Gastrocnemius medialis (tissue), 4 donors: ENCODE results near the gene SULT1B1. TPM values are rescaled to one million over a fixed set of nuclear protein-coding genes. Genes with fewer than 3 reads are reported as not detected.

Source experiments
- ATAC-seq, 2 donors: fragments of 150-250 bp; one replicate each; pipeline ENCODE4 v1.9.1; 2016
- DNase-seq, 2 donors: peaks; one replicate each; pipeline ENCODE4 v3.0.0-alpha.2; 2019
- H3K27ac ChIP-seq, 4 donors: fragments of 200-600 bp; sonication (generic); 1 replicate in 1 of 4; 2 replicates in 3 of 4; pipeline ENCODE4 v1.5.1; 2016 to 2018; ENCODE audit warnings: mild to moderate bottlenecking in 2 of 4, moderate library complexity in 1 of 4
- H3K27me3 ChIP-seq, 3 donors: fragments of 200-600 bp; sonication (generic) in 2 of 3; 1 replicate in 1 of 3; 2 replicates in 2 of 3; pipeline versions ENCODE4 v1.5.1 to v1.6.0; 2016 to 2019; ENCODE audit warnings: mild to moderate bottlenecking in 1 of 3, moderate library complexity in 1 of 3
- H3K36me3 ChIP-seq, 2 donors: fragments of 200-600 bp; sonication (generic) in 1 of 2; one replicate each; pipeline ENCODE4 v1.5.1; 2017 to 2018
- H3K4me1 ChIP-seq, 2 donors: fragments of 200-600 bp; sonication (generic) in 1 of 2; one replicate each; pipeline ENCODE4 v1.5.1; 2016 to 2017; ENCODE audit warnings: mild to moderate bottlenecking in 2 of 2
- H3K4me3 ChIP-seq, 4 donors: fragments of 200-600 bp; sonication (generic) in 3 of 4; 1 replicate in 1 of 4; 2 replicates in 3 of 4; pipeline ENCODE4 v1.5.1; 2016 to 2019; ENCODE audit warnings: mild to moderate bottlenecking in 2 of 4
- H3K9me3 ChIP-seq, 3 donors: fragments of 200-600 bp; sonication (generic) in 2 of 3; 1 replicate in 1 of 3; 2 replicates in 2 of 3; pipeline ENCODE4 v1.5.1; 2016 to 2019
- POLR2A ChIP-seq, 2 donors: fragments of 450-650 bp; IDR thresholded peaks; one replicate each; pipeline ENCODE4 v1.6.1; 2017; ENCODE audit warnings: antibody characterized with exemption in 2 of 2, mild to moderate bottlenecking in 2 of 2, moderate library complexity in 2 of 2
- in situ Hi-C, 4 donors: fragments of 200-750 bp; cut with MboI; loops; one replicate each; pipeline versions ENCODE4 v1.15.0 to v1.8.0; 2017; ENCODE audit warnings: low sequenced_read_pairs in 4 of 4
- intact Hi-C: fragments of 100-400 bp; cut with DNase I; formaldehyde crosslinking; loops from one replicate; pipeline ENCODE4 v1.15.1; 2023; ENCODE audit warnings: low total_unique reads
- total RNA-seq, 4 donors: library from RNA; depleted of rRNA; stranded (reverse); fragments of >200 nt; gene quantifications; one replicate each; pipeline versions ENCODE4 v1.1.0 to v1.2.3, GENCODE V29; 2016
- TF ChIP-seq, protein P1 (sequence below), 5 experiments: fragments of 450-650 bp in 3 of 5; fragments of 200-600 bp in 2 of 5; sonication (generic) in 2 of 5; IDR thresholded peaks in 4 of 5; conservative IDR thresholded peaks in 1 of 5; 1 replicate in 4 of 5; 2 replicates in 1 of 5; pipeline ENCODE4 v1.5.1; 2016 to 2019; ENCODE audit warnings: antibody characterized with exemption in 5 of 5, mild to moderate bottlenecking in 3 of 5, moderate library complexity in 3 of 5

The SULT1B1 gene
- total RNA-seq, 4 donors from 2014 or later = 0.36 to 0.70 (median 0.55) TPM; not detected in 1

DNA sequence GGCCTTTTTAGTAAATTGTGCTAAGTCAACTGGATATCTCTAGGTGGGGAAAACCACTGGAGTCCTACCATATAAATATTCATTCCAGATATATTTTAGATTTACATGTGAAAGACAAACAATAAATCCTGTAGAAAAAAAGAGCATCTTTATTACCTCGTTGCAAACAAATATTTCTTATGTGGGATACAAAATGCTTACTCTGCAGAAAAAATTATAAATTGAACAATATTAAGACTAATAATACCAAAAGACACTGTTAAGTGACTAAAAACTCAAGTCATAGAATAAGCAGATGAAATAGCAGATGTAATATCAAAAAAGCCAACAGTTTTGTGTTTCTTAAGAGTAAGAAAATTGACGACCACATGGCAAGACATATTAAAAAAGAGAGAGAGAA is 43.8 kb downstream of the SULT1B1 start:
- H3K4me1 ChIP-seq = no peaks in the 10 kb centered on the region
- ATAC-seq (no peak), DNase-seq (no peak)
- H3K36me3 ChIP-seq = no peaks in the 10 kb centered on the region
- no peak overlapping the region for H3K4me3 ChIP-seq
- H3K27me3 ChIP-seq = no peaks in the 10 kb centered on the region
- H3K27ac ChIP-seq = no peak overlapping the region
- in situ Hi-C loops (no loop called here), intact Hi-C loops (no loop called here)
- no peaks in the 10 kb centered on the region for H3K9me3 ChIP-seq
- TF ChIP-seq POLR2A (IDR thresholded peaks at IDR 0.05) = no peak
- TF ChIP-seq, protein P1, sequence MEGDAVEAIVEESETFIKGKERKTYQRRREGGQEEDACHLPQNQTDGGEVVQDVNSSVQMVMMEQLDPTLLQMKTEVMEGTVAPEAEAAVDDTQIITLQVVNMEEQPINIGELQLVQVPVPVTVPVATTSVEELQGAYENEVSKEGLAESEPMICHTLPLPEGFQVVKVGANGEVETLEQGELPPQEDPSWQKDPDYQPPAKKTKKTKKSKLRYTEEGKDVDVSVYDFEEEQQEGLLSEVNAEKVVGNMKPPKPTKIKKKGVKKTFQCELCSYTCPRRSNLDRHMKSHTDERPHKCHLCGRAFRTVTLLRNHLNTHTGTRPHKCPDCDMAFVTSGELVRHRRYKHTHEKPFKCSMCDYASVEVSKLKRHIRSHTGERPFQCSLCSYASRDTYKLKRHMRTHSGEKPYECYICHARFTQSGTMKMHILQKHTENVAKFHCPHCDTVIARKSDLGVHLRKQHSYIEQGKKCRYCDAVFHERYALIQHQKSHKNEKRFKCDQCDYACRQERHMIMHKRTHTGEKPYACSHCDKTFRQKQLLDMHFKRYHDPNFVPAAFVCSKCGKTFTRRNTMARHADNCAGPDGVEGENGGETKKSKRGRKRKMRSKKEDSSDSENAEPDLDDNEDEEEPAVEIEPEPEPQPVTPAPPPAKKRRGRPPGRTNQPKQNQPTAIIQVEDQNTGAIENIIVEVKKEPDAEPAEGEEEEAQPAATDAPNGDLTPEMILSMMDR (IDR thresholded peaks at IDR 0.05 in 4 of 5, conservative IDR thresholded peaks at IDR 0.05 in 1 of 5) = no peak

DNA sequence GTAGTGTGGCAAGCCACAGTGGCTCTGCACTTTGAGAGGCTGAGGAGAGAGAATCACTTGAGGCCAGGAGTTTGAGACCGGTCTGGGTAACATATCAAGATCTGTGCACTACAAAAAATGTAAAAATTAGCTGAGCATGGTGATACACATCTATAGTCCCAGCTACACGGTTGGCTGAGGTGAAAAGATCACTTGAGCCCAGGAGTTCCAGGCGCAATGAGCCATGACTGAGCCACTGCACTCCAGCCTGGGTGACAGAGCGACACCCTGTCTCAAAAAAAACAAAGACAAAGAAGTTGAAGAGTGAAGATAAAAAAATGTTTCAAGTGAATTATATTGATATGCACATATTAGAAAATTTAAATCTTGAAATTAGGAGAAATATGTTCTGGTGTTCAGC is 46.3 kb downstream of the SULT1B1 start:
- no peak for DNase-seq
- TF ChIP-seq, protein P1 (IDR thresholded peaks at IDR 0.05 in 4 of 5, conservative IDR thresholded peaks at IDR 0.05 in 1 of 5) = no peak
- TF ChIP-seq POLR2A (IDR thresholded peaks at IDR 0.05) = no peak
- H3K4me3 ChIP-seq = no peak overlapping the region
- H3K36me3 ChIP-seq = no peaks in the 10 kb centered on the region
- in situ Hi-C loops = no loop called here
- no peak for ATAC-seq
- H3K9me3 ChIP-seq = no peaks in the 10 kb centered on the region
- H3K27me3 ChIP-seq = no peaks in the 10 kb centered on the region
- no peaks in the 10 kb centered on the region for H3K4me1 ChIP-seq
- intact Hi-C loops = no loop called here
- H3K27ac ChIP-seq = no peak overlapping the region

DNA sequence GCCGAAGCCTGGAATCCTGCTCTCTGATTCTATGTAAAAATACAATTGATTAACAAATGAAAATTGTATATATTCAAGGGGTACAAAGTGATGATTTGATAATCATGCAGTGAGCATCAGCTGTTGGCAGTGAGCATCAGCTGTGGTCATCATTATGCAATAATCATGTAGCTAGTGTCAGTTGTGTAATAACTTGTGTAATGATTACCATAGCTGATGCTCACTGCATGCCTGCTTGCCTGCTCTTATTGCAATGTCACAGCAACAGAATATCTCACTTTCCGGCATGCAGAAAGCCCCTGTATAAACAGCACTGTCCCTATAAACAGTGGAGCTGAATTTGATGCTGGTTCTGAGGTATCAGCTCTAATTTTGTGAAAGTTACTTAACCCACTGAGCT is 46.8 kb downstream of the SULT1B1 start:
- Histone ChIP-seq H3K4me3 (no peak overlapping the region), H3K36me3 (no peaks in the 10 kb centered on the region), H3K27me3 (no peaks in the 10 kb centered on the region), H3K27ac (no peak overlapping the region), H3K9me3 (no peaks in the 10 kb centered on the region), H3K4me1 (no peaks in the 10 kb centered on the region)
- in situ Hi-C loops = no loop called here
- DNase-seq (peak in 1 of 2 donors; percentile 19), ATAC-seq (no peak)
- intact Hi-C loops = no loop called here
- no peak for TF ChIP-seq POLR2A (IDR thresholded peaks at IDR 0.05)
- TF ChIP-seq, protein P1 (IDR thresholded peaks at IDR 0.05 in 4 of 5, conservative IDR thresholded peaks at IDR 0.05 in 1 of 5) = no peak

DNA sequence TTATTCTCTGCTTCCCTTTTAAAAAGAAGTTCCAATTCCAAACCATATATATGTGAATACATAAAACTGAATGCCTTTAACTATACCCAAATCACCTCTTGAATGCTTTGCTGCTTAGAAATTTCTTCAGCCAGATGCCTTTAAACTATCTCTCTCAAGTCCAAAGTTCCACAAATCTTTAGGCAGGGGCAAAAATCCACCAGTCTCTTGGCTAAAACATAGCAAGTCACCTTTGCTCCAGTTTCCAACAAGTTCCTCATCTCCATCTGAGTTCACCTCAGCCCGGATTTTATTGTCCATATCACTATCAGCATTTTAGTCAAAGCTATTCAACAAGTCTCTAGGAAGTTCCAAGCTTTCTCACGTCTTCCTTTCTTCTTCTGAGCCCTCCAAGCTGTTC is 49.8 kb downstream of the SULT1B1 start:
- DNase-seq (no peak), ATAC-seq (no peak)
- Histone ChIP-seq H3K27ac (no peak overlapping the region), H3K4me3 (no peak overlapping the region), H3K36me3 (no peaks in the 10 kb centered on the region), H3K9me3 (no peaks in the 10 kb centered on the region), H3K27me3 (no peaks in the 10 kb centered on the region), H3K4me1 (no peaks in the 10 kb centered on the region)
- no peak for TF ChIP-seq POLR2A (IDR thresholded peaks at IDR 0.05)
- TF ChIP-seq, protein P1 (IDR thresholded peaks at IDR 0.05 in 4 of 5, conservative IDR thresholded peaks at IDR 0.05 in 1 of 5) = no peak
- in situ Hi-C loops = no loop called here
- intact Hi-C loops = no loop called here

DNA sequence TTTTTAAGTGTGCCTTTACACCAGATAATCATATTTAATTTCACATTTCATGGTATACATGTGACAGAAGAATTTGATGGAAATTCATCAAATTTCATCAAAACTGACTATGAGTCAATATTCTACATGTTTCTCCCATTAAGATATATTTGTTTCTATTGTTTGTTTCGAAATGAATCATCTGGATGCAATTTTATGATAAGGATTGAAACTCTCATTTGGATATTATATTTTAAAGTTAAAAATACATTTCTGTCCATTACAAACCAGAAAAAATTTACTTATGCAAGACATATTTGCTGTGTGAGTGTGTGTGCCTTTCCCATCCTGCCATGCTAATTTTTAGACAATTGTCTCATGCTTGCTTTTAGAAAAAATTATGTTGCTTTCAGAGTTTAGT is 52.2 kb downstream of the SULT1B1 start:
- no peak for ATAC-seq
- H3K27ac ChIP-seq = no peak overlapping the region
- no peak for DNase-seq
- no peaks in the 10 kb centered on the region for H3K27me3 ChIP-seq
- H3K4me3 ChIP-seq = no peak overlapping the region
- H3K9me3 ChIP-seq = no peaks in the 10 kb centered on the region
- in situ Hi-C loops = no loop called here
- no peaks in the 10 kb centered on the region for H3K36me3 ChIP-seq
- intact Hi-C loops = no loop called here
- no peaks in the 10 kb centered on the region for H3K4me1 ChIP-seq
- TF ChIP-seq POLR2A (IDR thresholded peaks at IDR 0.05) = no peak
- TF ChIP-seq, protein P1 (IDR thresholded peaks at IDR 0.05 in 4 of 5, conservative IDR thresholded peaks at IDR 0.05 in 1 of 5) = no peak
